Activated CD8-positive, alpha-beta T cell treated with anti-CD3 and anti-CD28 coated beads for 36 hours (primary cell): Measurements from ENCODE around the gene ANKRD11. TPM values are rescaled to one million over a fixed set of nuclear protein-coding genes. Genes with fewer than 3 reads are reported as not detected.

Experiments
- ATAC-seq: fragments of 200-7000 bp; cut with Tn5 transposase; one replicate; pipeline ENCODE4 v1.10.0; 2021; ENCODE audit warnings: mild to moderate bottlenecking, moderate library complexity
- CTCF ChIA-PET: fragments of 350-600 bp; sonication (Branson Sonifier 250); formaldehyde crosslinking; loops from one replicate; lab custom pipeline; 2021; ENCODE audit warnings: antibody characterized with exemption; lab: Charles Lee
- POLR2A ChIA-PET: fragments of 350-600 bp; sonication (Branson Sonifier 250); formaldehyde crosslinking; loops from one replicate; lab custom pipeline; 2021; ENCODE audit warnings: antibody characterized with exemption; lab: Charles Lee
- DNase-seq: peaks from one replicate; pipeline ENCODE4 v3.0.0-alpha.2; 2020
- H3K27ac Mint-ChIP-seq: one replicate; pipeline ENCODE4 v1.8.0; 2021; ENCODE audit warnings: mild to moderate bottlenecking, mixed read lengths
- H3K27me3 Mint-ChIP-seq: one replicate; pipeline ENCODE4 v1.8.0; 2021; ENCODE audit warnings: mixed read lengths
- H3K36me3 Mint-ChIP-seq: one replicate; pipeline ENCODE4 v1.8.0; 2021; ENCODE audit warnings: low read depth, mixed read lengths
- H3K4me1 Mint-ChIP-seq: one replicate; pipeline ENCODE4 v1.8.0; 2021; ENCODE audit warnings: low read depth, mixed read lengths
- H3K4me3 Mint-ChIP-seq: one replicate; pipeline ENCODE4 v1.8.0; 2021; ENCODE audit warnings: mild to moderate bottlenecking, moderate library complexity, mixed read lengths
- H3K9me3 Mint-ChIP-seq: one replicate; pipeline ENCODE4 v1.8.0; 2021; ENCODE audit warnings: mixed read lengths
- intact Hi-C: fragments of 100-400 bp; cut with micrococcal nuclease; formaldehyde crosslinking; loops from one replicate; pipeline ENCODE4 v1.10.0; 2022
- total RNA-seq, 2 experiments: library from RNA; stranded (reverse); gene quantifications; one replicate each; pipeline ENCODE4 v1.2.3, GENCODE V29; 2021
- TF ChIP-seq, protein P1 (sequence below): fragments of 200-600 bp; IDR thresholded peaks from one replicate; pipeline ENCODE4 v1.8.0; 2022; ENCODE audit warnings: antibody characterized with exemption, mild to moderate bottlenecking

ANKRD11 gene
- total RNA-seq, 2 experiments from 2014 or later: 145 to 147 TPM

DNA sequence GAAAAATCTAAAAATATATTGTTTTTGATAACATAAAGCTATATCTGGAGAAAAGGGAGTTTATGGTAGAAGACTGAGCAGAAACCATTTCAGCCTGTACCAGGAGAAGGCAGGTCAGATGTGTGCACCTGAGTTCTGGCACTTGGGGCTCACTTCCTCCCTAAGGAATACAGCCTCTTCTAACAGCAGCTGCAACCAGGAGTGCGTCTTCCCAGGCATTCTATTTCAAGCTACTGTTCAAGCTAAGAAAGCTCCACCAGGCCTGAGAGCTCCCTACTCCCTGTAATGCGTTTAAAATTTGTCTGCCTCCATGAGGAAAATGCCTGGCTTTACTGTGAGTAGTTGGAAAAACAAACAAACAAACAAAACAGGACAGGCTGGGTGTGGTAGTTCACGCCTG is 176.8 kb downstream of the ANKRD11 start:
- intact Hi-C loops: no loop called here
- no peak for DNase-seq
- peaks cover 62% of the 10 kb centered on the region for H3K36me3 Mint-ChIP-seq
- peaks cover 80% of the 10 kb centered on the region for H3K4me1 Mint-ChIP-seq
- H3K9me3 Mint-ChIP-seq: no peaks in the 10 kb centered on the region
- TF ChIP-seq, protein P1, sequence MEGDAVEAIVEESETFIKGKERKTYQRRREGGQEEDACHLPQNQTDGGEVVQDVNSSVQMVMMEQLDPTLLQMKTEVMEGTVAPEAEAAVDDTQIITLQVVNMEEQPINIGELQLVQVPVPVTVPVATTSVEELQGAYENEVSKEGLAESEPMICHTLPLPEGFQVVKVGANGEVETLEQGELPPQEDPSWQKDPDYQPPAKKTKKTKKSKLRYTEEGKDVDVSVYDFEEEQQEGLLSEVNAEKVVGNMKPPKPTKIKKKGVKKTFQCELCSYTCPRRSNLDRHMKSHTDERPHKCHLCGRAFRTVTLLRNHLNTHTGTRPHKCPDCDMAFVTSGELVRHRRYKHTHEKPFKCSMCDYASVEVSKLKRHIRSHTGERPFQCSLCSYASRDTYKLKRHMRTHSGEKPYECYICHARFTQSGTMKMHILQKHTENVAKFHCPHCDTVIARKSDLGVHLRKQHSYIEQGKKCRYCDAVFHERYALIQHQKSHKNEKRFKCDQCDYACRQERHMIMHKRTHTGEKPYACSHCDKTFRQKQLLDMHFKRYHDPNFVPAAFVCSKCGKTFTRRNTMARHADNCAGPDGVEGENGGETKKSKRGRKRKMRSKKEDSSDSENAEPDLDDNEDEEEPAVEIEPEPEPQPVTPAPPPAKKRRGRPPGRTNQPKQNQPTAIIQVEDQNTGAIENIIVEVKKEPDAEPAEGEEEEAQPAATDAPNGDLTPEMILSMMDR: no peak
- ChIA-PET POLR2A (interaction anchor here (1.2 to 1.9 kb wide), 3 partner anchors 49 to 168 kb away, joined by 3 to 6 read pairs (median 3); no protein-coding TSS in a partner anchor), CTCF (interaction anchor here (0.7 to 1.5 kb wide), 6 partner anchors 11 to 244 kb away, joined by 3 to 5 read pairs (median 4); partner anchors contain the start of gene SPG7)
- H3K27ac Mint-ChIP-seq: peak overlapping the region; percentile 96
- no peak overlapping the region for H3K4me3 Mint-ChIP-seq
- no peak for ATAC-seq
- no peaks in the 10 kb centered on the region for H3K27me3 Mint-ChIP-seq

DNA sequence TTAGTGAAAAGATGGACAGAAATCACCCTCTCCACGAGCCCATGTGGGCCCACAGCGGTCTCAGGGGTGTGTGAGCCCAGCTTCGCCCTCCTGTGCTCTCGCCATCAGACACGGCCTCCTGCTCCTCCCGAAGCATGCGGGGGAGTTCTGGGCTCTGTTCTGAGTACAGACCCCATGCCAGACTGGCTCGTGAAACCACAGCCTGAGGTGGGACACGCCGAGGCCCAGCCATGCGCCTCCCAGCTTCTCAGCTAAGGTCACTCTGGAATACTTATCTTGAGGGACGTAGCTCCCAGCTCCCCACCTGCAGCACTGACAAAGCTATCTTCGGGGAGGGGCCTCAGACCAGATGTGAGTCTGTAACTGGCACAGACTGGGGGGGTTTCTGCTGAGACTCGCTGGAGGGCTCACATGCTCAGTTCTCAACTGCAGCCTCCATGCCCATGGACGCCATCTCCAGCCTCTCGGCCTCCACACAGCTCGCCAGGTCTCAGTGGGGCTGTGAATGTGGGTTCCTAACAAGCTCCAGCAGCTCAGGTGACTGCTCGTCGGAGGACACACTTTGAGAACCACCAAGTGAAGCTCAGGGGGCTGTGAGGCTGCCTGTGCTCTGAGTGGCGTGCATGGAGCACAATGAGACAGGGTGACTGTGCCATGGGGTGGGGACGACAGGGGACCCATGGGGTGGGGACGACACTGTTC is 177.6 kb downstream of the ANKRD11 start:
- Mint-ChIP-seq H3K27me3 (no peaks in the 10 kb centered on the region), H3K4me1 (peaks cover 79% of the 10 kb centered on the region), H3K27ac (no peak overlapping the region), H3K4me3 (no peak overlapping the region), H3K9me3 (no peaks in the 10 kb centered on the region), H3K36me3 (peaks cover 55% of the 10 kb centered on the region)
- TF ChIP-seq, protein P1: no peak
- CTCF ChIA-PET: interaction anchor here (1.4 kb wide), 1 partner anchor 24 kb away, joined by 5 read pairs; no protein-coding TSS in a partner anchor
- POLR2A ChIA-PET: interaction anchor here (1.2 kb wide), 1 partner anchor 173 kb away, joined by 3 read pairs; no protein-coding TSS in a partner anchor
- ATAC-seq: no peak
- DNase-seq: no peak
- intact Hi-C loops: no loop called here

DNA sequence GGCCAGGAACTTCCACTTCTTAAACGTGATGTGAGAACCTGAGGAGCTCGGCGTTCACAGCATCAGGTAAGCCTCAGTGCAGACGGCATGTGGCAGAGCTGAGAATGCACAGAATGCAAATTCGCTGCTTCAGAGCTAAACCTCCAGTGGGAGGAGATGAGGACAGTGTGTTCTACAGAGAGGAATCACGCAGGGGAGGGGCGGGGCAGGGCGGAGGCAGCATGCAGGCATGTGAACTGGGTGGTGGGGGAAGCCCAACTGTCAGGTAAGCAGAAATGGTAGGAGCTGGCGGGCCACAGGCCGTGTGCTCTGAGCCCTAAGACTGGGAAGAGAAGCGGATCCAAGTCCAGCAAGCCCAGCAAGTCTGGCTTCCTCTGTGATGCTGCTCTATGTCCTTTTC is 178.2 kb downstream of the ANKRD11 start:
- H3K27me3 Mint-ChIP-seq: no peaks in the 10 kb centered on the region
- H3K36me3 Mint-ChIP-seq: peaks cover 57% of the 10 kb centered on the region
- no peak overlapping the region for H3K27ac Mint-ChIP-seq
- ChIA-PET POLR2A (interaction anchor here (1.2 kb wide), 1 partner anchor 173 kb away, joined by 3 read pairs; no protein-coding TSS in a partner anchor), CTCF (no interaction called here)
- TF ChIP-seq, protein P1: no peak
- intact Hi-C loops: no loop called here
- ATAC-seq: no peak
- DNase-seq: no peak
- H3K9me3 Mint-ChIP-seq: no peaks in the 10 kb centered on the region
- H3K4me3 Mint-ChIP-seq: no peak overlapping the region
- peaks cover 78% of the 10 kb centered on the region for H3K4me1 Mint-ChIP-seq

DNA sequence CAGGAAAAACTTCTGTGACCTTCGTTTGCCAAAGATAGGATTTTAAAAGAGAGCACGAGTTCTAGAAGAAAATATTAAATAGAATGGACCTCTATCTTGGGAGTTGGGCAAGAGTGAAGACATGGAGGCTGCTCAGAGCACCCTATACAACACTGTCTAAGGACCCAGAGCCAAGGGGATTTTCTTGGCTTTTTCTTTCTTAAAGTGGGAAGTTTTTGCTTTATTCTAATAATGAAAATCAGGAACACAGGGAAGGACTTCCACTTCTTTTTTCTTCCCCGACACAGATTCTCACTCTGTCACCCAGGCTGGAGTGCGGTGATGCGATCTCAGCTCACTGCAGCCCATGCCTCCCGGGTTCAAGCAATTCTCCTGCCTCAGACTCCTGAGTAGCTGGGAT is 178.7 kb downstream of the ANKRD11 start:
- H3K4me1 Mint-ChIP-seq: peaks cover 75% of the 10 kb centered on the region
- ChIA-PET CTCF (no interaction called here), POLR2A (no interaction called here)
- DNase-seq: no peak
- intact Hi-C loops: no loop called here
- peak overlapping the region; percentile 4 for H3K27ac Mint-ChIP-seq
- H3K27me3 Mint-ChIP-seq: no peaks in the 10 kb centered on the region
- ATAC-seq: no peak
- no peaks in the 10 kb centered on the region for H3K9me3 Mint-ChIP-seq
- H3K36me3 Mint-ChIP-seq: peaks cover 58% of the 10 kb centered on the region
- no peak overlapping the region for H3K4me3 Mint-ChIP-seq
- TF ChIP-seq, protein P1: no peak
